ENCODE measurements around the gene PRTG.
A peak's percentile ranks its signal among the peaks of the same experiment; 100 is the strongest.
"Not testable (repeated sequence)": the region's sequence is repeated elsewhere in the genome, so short reads cannot be mapped to it uniquely, and the experiment has no call there.

The PRTG gene

DNA sequence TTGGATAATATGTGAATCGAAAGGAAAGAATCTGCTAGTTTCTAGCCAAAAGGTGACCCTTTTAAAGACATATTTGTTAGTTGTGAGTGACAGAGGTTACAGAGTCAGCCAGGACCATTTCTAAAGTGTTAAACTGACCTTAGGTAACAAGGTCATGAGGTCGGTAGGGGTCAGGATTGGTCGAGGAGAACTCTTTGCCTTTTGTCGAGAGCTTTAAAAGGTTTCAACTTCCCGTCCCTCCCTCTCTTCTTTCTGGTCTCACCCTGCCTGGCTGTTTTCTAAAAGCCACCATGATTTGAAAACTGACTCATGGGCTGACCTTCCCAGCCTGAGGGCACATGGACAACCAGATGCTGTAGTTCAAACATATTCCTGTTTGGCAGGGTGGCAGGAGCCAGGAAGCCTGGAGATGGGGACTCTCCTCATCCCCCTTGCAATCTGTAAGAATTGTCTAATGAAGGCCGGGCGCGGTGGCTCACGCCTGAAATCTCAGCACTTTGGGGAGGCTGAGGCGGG lies 25.8 kb upstream of the PRTG start:
- Mint-ChIP-seq H3K9me3 (no peaks in the 10 kb centered on the region), H3K27me3 (peaks cover 8 to 25% of the 10 kb centered on the region in 2 donors), H3K27ac (no peak overlapping the region), H3K4me1 (peaks cover 0 to 8% of the 10 kb centered on the region in 2 donors), H3K36me3 (no peaks in the 10 kb centered on the region), H3K4me3 (no peak overlapping the region)
- ATAC-seq (replicated peaks) (no peak), DNase-seq (no peak)

DNA sequence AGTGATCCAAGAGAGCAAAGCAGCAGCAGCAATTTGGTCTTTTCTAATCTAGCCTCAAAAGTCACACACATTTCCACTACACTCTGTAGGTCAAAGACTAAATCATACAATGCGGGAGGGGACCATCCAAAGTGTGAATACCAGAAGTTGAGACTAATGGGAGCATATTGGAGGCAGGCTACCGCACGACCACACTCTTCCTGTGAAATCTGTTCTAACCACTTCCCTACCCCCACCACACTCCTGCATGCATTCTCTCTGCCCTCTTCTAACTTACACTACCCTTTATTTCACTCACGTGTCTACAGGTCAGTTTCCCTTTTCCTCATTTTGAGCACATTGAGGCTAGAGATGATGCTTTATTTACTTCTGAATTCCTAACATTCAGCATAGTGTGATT lies 23.7 kb upstream of the PRTG start:
- DNase-seq = no peak
- Mint-ChIP-seq H3K27ac (no peak overlapping the region), H3K4me1 (peaks cover 0 to 8% of the 10 kb centered on the region in 2 donors), H3K9me3 (no peaks in the 10 kb centered on the region), H3K4me3 (no peak overlapping the region), H3K36me3 (no peaks in the 10 kb centered on the region), H3K27me3 (peaks cover 8 to 19% of the 10 kb centered on the region in 2 donors)
- peak; percentile 33 to 52 for ATAC-seq (replicated peaks)

DNA sequence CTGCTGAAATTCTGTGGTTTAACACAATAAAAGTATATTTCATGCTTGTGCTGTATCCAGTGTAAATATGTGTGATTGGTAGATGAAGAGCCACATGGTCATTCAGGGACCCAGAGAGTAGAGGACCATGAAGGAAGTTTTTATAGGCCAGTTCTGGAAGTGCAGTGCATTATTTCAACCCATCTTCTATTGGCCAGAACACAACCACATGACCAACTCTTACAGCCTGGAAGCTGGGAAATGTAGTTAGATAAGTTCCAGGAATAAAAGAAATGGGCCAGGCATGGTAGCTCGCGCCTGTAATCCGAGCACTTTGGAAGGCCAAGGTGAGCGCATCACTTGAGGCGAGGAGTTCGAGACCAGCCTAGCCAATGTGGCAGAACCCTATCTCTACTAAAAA lies 21.4 kb upstream of the PRTG start:
- Mint-ChIP-seq H3K4me3 (no peak overlapping the region), H3K27ac (no peak overlapping the region), H3K4me1 (peaks cover 0 to 8% of the 10 kb centered on the region in 2 donors), H3K27me3 (peaks cover 0 to 8% of the 10 kb centered on the region in 2 donors), H3K9me3 (no peaks in the 10 kb centered on the region), H3K36me3 (no peaks in the 10 kb centered on the region)
- ATAC-seq (replicated peaks) (no peak), DNase-seq (no peak)

DNA sequence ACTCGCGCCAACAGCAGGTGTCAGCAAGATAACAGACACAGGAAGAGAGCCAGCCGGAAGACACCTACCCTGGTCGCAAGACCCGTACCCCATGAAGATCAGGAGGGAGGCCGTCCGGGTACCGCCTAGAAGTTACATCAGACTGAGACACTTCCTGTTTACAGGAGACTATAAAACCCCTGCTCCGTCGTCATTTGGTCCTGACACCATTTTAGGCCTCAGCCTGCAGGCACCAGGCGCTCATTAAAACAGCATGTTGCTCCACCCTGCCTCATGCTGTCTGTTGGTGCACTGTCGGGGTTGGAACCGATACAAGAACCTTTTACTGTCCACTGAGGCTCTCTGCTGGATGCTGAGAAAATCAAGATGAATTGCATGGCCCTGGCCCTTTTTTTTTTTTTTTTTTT lies 15.6 kb upstream of the PRTG start:
- no peak overlapping the region for H3K27ac Mint-ChIP-seq
- no peaks in the 10 kb centered on the region for H3K4me1 Mint-ChIP-seq
- peaks cover 4 to 8% of the 10 kb centered on the region in 2 donors for H3K27me3 Mint-ChIP-seq
- H3K36me3 Mint-ChIP-seq = no peaks in the 10 kb centered on the region
- no peaks in the 10 kb centered on the region for H3K9me3 Mint-ChIP-seq
- DNase-seq = no peak
- no peak for ATAC-seq (replicated peaks)
- H3K4me3 Mint-ChIP-seq = no peak overlapping the region

DNA sequence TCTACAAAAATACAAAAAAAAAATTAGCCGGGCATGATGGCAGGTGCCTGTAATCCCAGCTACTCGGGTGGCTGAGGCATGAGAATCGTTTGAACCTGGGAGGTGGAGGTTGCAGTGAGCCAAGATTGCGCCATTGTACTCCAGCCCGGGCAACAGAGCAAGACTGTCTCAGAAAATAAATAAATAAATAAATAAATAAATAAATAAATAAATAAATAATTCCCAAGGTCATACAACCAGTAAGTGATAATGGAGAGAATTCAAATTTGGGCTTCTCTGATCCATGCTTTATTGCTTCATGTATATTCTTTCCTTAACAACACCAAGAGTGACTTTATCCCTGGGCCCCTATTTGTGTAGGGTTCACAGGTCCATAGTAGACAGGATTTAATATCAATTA lies 10.5 kb upstream of the PRTG start:
- not testable (repeated sequence) for H3K9me3 Mint-ChIP-seq; H3K4me1 Mint-ChIP-seq; H3K4me3 Mint-ChIP-seq; H3K27ac Mint-ChIP-seq; DNase-seq; ATAC-seq (replicated peaks); H3K27me3 Mint-ChIP-seq; H3K36me3 Mint-ChIP-seq

DNA sequence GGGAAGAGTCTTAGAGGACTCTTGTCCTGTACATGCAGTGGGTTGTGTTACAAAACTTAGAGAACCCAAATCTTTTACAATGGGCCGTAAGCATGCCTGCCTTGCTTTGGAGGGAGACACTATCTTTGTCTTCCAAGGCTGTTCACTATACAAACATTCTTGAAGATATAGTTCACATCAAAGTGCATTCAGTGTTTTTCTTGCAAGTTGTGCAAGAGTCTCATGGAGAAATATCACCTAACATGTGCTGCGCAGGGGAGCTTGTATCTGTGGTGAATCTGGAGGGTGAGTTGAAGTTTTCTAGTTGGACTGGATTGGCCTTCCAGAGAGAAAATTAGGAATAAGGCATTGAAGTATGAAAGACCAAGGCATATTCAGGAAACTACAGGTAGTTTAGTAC lies 7.8 kb upstream of the PRTG start:
- Mint-ChIP-seq H3K27me3 (no peaks in the 10 kb centered on the region), H3K36me3 (no peaks in the 10 kb centered on the region), H3K27ac (no peak overlapping the region), H3K4me3 (no peak overlapping the region), H3K9me3 (no peaks in the 10 kb centered on the region), H3K4me1 (no peaks in the 10 kb centered on the region)
- no peak for DNase-seq
- ATAC-seq (replicated peaks) = no peak

DNA sequence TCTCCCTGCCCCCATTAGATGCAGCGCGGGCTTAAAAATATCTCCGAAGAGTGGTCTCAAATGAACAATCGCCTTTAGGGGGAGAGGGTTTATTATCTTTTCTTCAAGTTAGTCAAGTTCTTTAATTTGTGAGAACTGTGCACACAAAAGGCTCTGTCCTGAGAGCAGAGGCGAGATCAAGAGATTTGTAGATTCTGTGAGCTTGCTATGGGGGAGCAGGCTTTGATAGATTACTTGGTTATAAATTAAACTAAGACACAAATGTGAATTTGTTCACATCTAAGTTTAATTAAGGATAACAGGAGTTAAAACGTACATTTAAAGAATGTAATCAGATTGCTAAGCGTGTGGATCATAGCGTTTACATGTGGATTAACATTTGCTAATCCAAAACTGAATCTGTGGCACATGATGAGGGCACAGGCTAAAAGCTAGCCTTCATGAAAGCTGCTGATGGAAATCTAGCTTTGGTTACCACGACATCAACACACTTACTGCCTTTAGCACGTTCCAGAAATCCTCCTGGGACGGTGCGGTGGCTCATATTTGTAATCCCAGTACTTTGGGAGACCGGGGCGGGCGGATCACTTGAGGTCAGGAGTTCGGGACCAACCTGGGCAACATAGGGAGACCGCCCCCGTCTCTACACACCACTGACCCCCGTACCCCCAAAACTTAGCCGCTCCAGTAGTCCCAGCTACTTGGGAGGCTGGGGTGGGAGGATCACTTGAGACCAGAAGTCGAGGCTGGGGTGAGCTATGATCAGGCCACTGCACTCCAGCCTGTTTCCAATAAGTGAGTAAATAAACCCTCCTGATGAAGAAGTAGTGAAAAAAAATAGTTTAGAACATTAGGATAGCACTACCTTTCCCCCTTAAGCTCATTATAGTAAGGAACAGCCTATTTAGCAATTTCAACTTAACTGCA lies 1.0 kb upstream of the PRTG start:
- ATAC-seq (replicated peaks) = no peak
- Mint-ChIP-seq H3K36me3 (no peaks in the 10 kb centered on the region), H3K27me3 (peaks cover 23 to 27% of the 10 kb centered on the region in 2 donors), H3K4me3 (peak overlapping the region in 1 of 2 donors; percentile 58), H3K9me3 (no peaks in the 10 kb centered on the region), H3K27ac (peak overlapping the region; percentile 57), H3K4me1 (no peaks in the 10 kb centered on the region)
- no peak for DNase-seq

DNA sequence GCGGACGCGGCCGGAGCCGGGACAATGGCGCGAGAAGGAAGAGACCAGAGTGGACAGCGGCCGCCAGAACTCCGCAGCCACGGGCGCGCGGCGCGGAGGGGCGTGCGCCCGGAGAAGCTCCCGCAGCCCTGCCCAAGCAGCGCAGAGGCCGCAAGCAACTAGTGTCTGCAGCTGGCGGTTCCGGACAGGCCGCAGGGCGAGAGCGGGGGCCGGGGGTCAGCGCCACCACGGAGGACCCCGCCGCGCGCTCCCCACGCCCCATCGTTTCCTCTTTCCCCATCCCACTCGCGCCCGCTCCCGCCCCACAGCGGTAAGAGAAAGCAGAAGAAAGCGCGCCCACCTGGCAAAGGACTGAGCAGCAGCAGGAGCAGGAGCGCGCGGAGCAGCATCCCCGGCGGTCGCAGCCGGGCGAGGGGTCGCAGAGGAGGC lies 440 bp downstream of the PRTG start:
- no peaks in the 10 kb centered on the region for H3K36me3 Mint-ChIP-seq

DNA sequence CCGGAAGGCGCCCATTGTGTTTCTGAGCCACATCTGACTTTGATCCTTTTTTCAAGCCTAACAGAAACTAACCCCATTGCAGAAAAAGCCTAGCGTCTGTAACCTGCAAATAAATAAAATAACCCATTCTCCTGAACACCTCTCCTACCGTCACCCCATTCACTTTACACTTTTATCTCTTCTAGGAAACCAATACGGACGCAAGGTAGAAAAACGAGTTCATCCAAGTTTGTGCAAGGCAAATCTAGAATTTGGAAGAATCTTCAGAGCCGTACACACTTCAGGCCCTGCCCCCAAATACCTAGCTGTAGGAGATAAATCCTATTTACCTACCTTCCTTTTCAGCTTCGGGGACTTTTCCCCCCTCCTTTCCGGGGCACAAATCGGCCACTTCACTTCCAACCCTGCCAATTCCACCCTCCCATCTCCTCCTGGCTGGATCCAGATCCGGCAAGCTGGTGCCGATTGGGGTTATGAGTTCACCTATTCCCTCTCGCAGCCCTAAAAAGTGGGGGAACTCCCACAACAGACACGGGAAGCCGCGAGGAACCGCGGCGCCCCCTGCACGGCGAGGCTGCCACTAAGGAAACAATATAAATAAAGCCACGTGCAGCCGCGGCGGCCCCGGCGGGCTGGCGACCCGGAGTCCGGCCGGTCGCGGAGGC lies 987 bp downstream of the PRTG start:
- H3K9me3 Mint-ChIP-seq = no peaks in the 10 kb centered on the region
- peak in 1 of 2 donors; percentile 25 for ATAC-seq (replicated peaks)
- H3K4me3 Mint-ChIP-seq = no peak overlapping the region
- H3K36me3 Mint-ChIP-seq = no peaks in the 10 kb centered on the region
- H3K27me3 Mint-ChIP-seq = peaks cover 29 to 35% of the 10 kb centered on the region in 2 donors
- DNase-seq = no peak
- H3K4me1 Mint-ChIP-seq = no peaks in the 10 kb centered on the region
- no peak overlapping the region for H3K27ac Mint-ChIP-seq

More for the DNA sequence above, 440 bp downstream of the PRTG start:
- H3K4me1 Mint-ChIP-seq = no peaks in the 10 kb centered on the region
- no peak for DNase-seq
- peak overlapping the region in 1 of 2 donors; percentile 71 for H3K4me3 Mint-ChIP-seq
- H3K27ac Mint-ChIP-seq = no peak overlapping the region
- H3K9me3 Mint-ChIP-seq = no peaks in the 10 kb centered on the region
- peaks cover 29 to 35% of the 10 kb centered on the region in 2 donors for H3K27me3 Mint-ChIP-seq
- ATAC-seq (replicated peaks) = peak; percentile 45 to 52

DNA sequence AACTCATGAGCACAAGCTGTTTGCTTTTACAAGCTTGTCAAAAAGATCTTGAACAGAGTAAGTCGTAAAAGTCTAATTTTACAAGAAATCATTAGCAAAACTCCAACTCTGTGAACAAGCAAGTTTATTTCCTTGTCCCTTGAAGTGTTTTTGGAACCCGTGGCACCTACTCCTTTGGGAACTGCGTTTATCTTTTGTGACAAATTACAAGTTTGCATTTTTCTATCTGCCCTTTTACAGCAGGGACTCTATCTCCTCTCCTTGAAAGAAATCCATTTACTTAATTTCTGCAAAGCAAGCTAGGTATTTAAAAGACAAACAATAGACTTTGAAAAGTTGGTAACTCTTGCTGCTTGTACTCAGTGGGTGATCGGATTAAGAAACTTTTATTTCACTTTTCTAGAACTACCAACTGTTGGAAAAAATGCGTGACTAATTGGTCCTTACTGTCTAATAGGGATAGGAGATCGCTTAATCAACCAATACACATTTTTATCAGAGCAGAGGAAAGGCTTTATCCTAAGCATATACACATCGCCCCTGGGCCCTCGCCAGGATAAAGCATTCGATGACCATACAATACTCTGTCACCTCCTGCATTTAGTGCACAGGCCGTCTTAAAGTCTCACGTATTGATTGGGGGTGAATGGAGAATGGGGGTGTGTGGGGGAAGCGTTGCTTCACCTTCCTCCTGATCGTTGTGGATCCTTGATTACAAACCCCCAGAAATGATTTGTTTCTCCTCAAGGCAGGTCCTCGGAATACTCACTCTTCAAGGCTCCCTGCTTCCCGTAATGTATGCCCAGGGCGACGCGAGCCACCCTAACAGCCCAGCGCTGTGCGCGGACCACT lies 1.7 kb downstream of the PRTG start:
- H3K27me3 Mint-ChIP-seq = peaks cover 29 to 35% of the 10 kb centered on the region in 2 donors
- H3K27ac Mint-ChIP-seq = no peak overlapping the region
- DNase-seq (no peak), ATAC-seq (replicated peaks) (no peak)
- H3K9me3 Mint-ChIP-seq = no peaks in the 10 kb centered on the region
- no peaks in the 10 kb centered on the region for H3K36me3 Mint-ChIP-seq
- no peaks in the 10 kb centered on the region for H3K4me1 Mint-ChIP-seq
- no peak overlapping the region for H3K4me3 Mint-ChIP-seq

DNA sequence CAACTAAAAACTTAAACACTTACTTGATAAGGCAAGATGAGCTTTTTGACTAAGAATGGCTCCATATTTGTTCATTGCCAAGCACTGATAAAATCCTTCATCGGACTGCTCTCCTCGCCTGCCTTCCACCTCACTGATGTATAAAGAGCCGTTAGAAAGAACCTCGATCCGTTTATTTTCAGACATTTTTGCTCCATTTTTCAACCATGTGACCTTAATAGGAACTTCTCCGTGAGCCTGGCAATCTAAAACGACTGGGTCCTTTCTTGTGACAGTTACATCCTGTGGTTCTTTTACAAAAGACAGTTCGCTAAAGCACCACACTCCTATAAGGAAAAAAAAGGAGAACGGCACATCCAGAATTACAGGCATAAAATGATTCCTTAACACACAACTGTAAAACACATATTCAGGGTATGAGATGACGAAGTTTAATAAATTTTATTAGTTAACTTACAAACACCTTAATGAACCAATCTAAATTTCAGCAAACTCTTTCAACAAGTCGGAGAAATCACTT lies 2.5 kb downstream of the PRTG start:
- Mint-ChIP-seq H3K27me3 (peaks cover 29 to 35% of the 10 kb centered on the region in 2 donors), H3K36me3 (no peaks in the 10 kb centered on the region), H3K27ac (no peak overlapping the region), H3K9me3 (no peaks in the 10 kb centered on the region), H3K4me1 (no peaks in the 10 kb centered on the region), H3K4me3 (no peak overlapping the region)
- ATAC-seq (replicated peaks) = no peak
- DNase-seq = no peak

DNA sequence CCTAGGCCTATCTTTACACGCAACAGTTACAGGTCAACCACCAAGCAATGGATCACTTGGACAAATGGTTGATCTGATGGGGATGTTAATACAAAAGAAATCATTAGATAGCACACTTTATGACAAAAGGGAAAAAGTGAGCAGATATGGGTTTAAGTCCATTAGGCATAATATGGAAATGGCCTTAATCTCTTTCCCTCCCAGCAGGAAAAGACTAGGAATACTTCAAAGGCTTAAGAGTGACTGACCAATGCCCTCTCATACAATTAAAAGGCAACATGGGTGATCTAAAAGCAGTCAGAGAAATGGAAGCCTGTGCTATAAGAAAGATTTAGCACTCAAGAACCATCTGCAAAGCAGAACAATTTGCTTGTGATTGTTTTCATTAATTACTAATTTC lies 3.3 kb downstream of the PRTG start:
- no peaks in the 10 kb centered on the region for H3K36me3 Mint-ChIP-seq
- H3K27ac Mint-ChIP-seq = no peak overlapping the region
- no peaks in the 10 kb centered on the region for H3K9me3 Mint-ChIP-seq
- no peak overlapping the region for H3K4me3 Mint-ChIP-seq
- DNase-seq = no peak
- ATAC-seq (replicated peaks) = no peak
- no peaks in the 10 kb centered on the region for H3K4me1 Mint-ChIP-seq
- H3K27me3 Mint-ChIP-seq = peaks cover 23 to 29% of the 10 kb centered on the region in 2 donors

DNA sequence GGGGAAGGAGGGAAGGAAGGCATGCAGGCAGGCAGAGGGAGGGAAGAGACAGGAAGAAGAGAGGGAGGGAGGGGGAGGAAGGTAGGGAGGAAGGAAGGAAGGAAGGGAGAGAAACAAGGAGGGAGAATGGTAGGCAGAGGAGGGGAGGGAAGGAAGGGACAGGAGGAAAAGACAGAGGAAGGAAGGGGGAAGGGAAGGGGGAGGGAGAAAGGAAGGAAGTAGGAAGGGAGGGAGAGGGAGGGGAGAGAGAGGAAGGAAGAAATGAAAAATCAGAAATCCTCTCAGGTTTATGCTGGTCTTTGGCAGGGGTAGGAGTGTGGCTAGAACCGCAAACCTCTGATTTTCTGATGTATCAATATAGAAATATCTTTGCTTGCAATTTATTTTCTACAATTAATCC lies 4.2 kb downstream of the PRTG start:
- H3K4me1 Mint-ChIP-seq = no peaks in the 10 kb centered on the region

DNA sequence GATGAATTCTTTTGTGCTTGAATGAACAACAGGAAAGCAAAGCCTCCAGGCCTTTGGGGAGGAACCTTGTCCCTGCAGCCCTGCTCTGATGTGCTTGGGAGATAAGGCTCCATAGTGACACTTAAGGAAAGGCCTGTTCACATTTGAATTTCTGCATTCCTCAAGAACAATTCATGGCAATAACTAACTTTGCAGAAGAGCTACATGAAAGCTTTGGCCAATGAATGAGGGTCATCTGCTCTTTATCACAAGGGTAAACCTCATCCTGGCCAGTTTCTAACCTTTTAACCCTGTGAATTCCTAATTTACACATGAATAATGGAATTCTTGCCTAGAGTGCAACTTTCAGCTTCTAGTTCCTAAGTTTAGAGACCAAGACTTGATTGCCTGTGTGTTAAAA lies 5.6 kb downstream of the PRTG start:
- Mint-ChIP-seq H3K4me1 (no peaks in the 10 kb centered on the region), H3K9me3 (no peaks in the 10 kb centered on the region), H3K4me3 (no peak overlapping the region), H3K27ac (no peak overlapping the region), H3K36me3 (no peaks in the 10 kb centered on the region), H3K27me3 (peaks cover 15 to 22% of the 10 kb centered on the region in 2 donors)
- ATAC-seq (replicated peaks) (no peak), DNase-seq (no peak)

More for the DNA sequence above, 4.2 kb downstream of the PRTG start:
- Mint-ChIP-seq H3K27ac (no peak overlapping the region), H3K36me3 (no peaks in the 10 kb centered on the region), H3K4me3 (no peak overlapping the region), H3K9me3 (no peaks in the 10 kb centered on the region), H3K27me3 (peaks cover 16 to 24% of the 10 kb centered on the region in 2 donors)
- DNase-seq = no peak
- no peak for ATAC-seq (replicated peaks)
